H9 (cell line): ENCODE measurements around the gene TAS2R1. TPM values are rescaled to one million over a fixed set of nuclear protein-coding genes. Genes with fewer than 3 reads are reported as not detected.

Source experiments
- DNase-seq: peaks from one replicate; pipeline ENCODE4 v3.0.0-alpha.2; 2017
- H2AFZ ChIP-seq: one replicate; pipeline ENCODE4 v1.6.1; 2013; ENCODE audit warnings: mild to moderate bottlenecking, low read length, control low read depth, moderate library complexity
- H2AK5ac ChIP-seq: 2 replicates; pipeline ENCODE4 v1.6.1; 2013; ENCODE audit warnings: low read length, control low read depth, mixed read lengths; ENCODE audit not compliant: insufficient read length
- H2BK120ac ChIP-seq: one replicate; pipeline ENCODE4 v1.6.1; 2013; ENCODE audit warnings: low read depth, mild to moderate bottlenecking, low read length, control low read depth, inconsistent platforms; ENCODE audit not compliant: poor library complexity, severe bottlenecking
- H2BK12ac ChIP-seq: 2 replicates; pipeline ENCODE4 v1.6.1; 2013; ENCODE audit warnings: low read length, control low read depth, mixed read lengths, low read depth; ENCODE audit not compliant: insufficient read length
- H2BK15ac ChIP-seq: 2 replicates; pipeline ENCODE4 v1.6.1; 2013; ENCODE audit warnings: low read depth, low read length, control low read depth
- H2BK20ac ChIP-seq: one replicate; pipeline ENCODE4 v1.6.1; 2013; ENCODE audit warnings: low read depth, mild to moderate bottlenecking, low read length, control low read depth, inconsistent platforms; ENCODE audit not compliant: poor library complexity, severe bottlenecking
- H2BK5ac ChIP-seq: 2 replicates; pipeline ENCODE4 v1.6.1; 2013; ENCODE audit warnings: low read length, control low read depth, mixed read lengths; ENCODE audit not compliant: insufficient read length
- H3K14ac ChIP-seq: 2 replicates; pipeline ENCODE4 v1.6.1; 2013; ENCODE audit warnings: low read length, control low read depth; ENCODE audit not compliant: insufficient read depth
- H3K18ac ChIP-seq: 2 replicates; pipeline ENCODE4 v1.6.1; 2013; ENCODE audit warnings: low read depth, mild to moderate bottlenecking, mixed read lengths, low read length, control low read depth; ENCODE audit not compliant: insufficient read length
- H3K23ac ChIP-seq: 2 replicates; pipeline ENCODE4 v1.6.1; 2013; ENCODE audit warnings: low read length, control low read depth, mixed read lengths, low read depth; ENCODE audit not compliant: insufficient read length
- H3K23me2 ChIP-seq: 2 replicates; pipeline ENCODE4 v1.6.1; 2013; ENCODE audit warnings: low read depth, mild to moderate bottlenecking, mixed read lengths, low read length, control low read depth; ENCODE audit not compliant: insufficient read length, poor library complexity, severe bottlenecking
- H3K27ac ChIP-seq: 2 replicates; pipeline ENCODE4 v1.5.1; 2013; ENCODE audit warnings: low read length, control low read depth, mixed read lengths, low read depth; ENCODE audit not compliant: insufficient read length
- H3K27me3 ChIP-seq: 2 replicates; pipeline ENCODE4 v1.6.1; 2013; ENCODE audit warnings: low read length, control low read depth, inconsistent platforms; ENCODE audit not compliant: insufficient read depth
- H3K4ac ChIP-seq: 2 replicates; pipeline ENCODE4 v1.6.1; 2013; ENCODE audit warnings: low read depth, mild to moderate bottlenecking, control low read depth, inconsistent platforms, low read length, moderate library complexity
- H3K4me1 ChIP-seq: 2 replicates; pipeline ENCODE4 v1.6.1; 2013; ENCODE audit warnings: low read length, control low read depth, inconsistent platforms; ENCODE audit not compliant: insufficient read depth
- H3K4me2 ChIP-seq: 2 replicates; pipeline ENCODE4 v1.6.1; 2013; ENCODE audit warnings: low read length, control low read depth, mixed read lengths; ENCODE audit not compliant: insufficient read length, insufficient read depth
- H3K56ac ChIP-seq: 2 replicates; pipeline ENCODE4 v1.6.1; 2013; ENCODE audit warnings: low read depth, mild to moderate bottlenecking, mixed read lengths, low read length, control low read depth; ENCODE audit not compliant: insufficient read length
- H3K79me1 ChIP-seq: 2 replicates; pipeline ENCODE4 v1.6.1; 2013; ENCODE audit warnings: low read depth, mild to moderate bottlenecking, moderate library complexity, low read length, control low read depth, inconsistent platforms; ENCODE audit not compliant: insufficient read depth, poor library complexity, severe bottlenecking
- H3K79me2 ChIP-seq: 2 replicates; pipeline ENCODE4 v1.6.1; 2013; ENCODE audit warnings: low read length, control low read depth, inconsistent platforms; ENCODE audit not compliant: insufficient read depth
- H3K9ac ChIP-seq: 2 replicates; pipeline ENCODE4 v1.6.1; 2013; ENCODE audit warnings: low read length, control low read depth, mixed read lengths; ENCODE audit not compliant: insufficient read length; ENCODE audit errors: extremely low read depth
- H3K9me3 ChIP-seq: one replicate; pipeline ENCODE4 v1.6.1; 2013; ENCODE audit warnings: low read depth, low read length, inconsistent platforms; ENCODE audit not compliant: control insufficient read depth
- H3T11ph ChIP-seq: one replicate; pipeline ENCODE4 v1.6.1; 2013; ENCODE audit warnings: mild to moderate bottlenecking, low read length, control low read depth, inconsistent platforms
- H4K20me1 ChIP-seq: one replicate; pipeline ENCODE4 v1.6.1; 2013; ENCODE audit not compliant: control insufficient read depth, insufficient read length, insufficient read depth
- H4K5ac ChIP-seq: 2 replicates; pipeline ENCODE4 v1.6.1; 2013; ENCODE audit warnings: low read depth, mild to moderate bottlenecking, mixed read lengths, low read length, control low read depth; ENCODE audit not compliant: insufficient read length
- H4K8ac ChIP-seq: replicated peaks from 2 replicates; pipeline ENCODE4 v1.6.1; 2013; ENCODE audit warnings: low read length, control low read depth, mixed read lengths, low read depth; ENCODE audit not compliant: insufficient read length
- H4K91ac ChIP-seq: 2 replicates; pipeline ENCODE4 v1.6.1; 2013; ENCODE audit warnings: low read depth, mild to moderate bottlenecking, moderate library complexity, mixed read lengths, low read length, control low read depth; ENCODE audit not compliant: insufficient read length
- H3K27ac Mint-ChIP-seq, 3 experiments: 2 replicates in 2 of 3; 3 replicates in 1 of 3; pipeline ENCODE4 v1.8.0; 2020 to 2021; ENCODE audit warnings: mixed read lengths in 3 of 3, mild to moderate bottlenecking in 1 of 3, moderate library complexity in 1 of 3
- H3K27me3 Mint-ChIP-seq: 2 replicates; pipeline ENCODE4 v1.8.0; 2021; ENCODE audit warnings: low read depth, mild to moderate bottlenecking, moderate library complexity, mixed read lengths
- H3K36me3 Mint-ChIP-seq, 3 experiments: 2 replicates in 2 of 3; 3 replicates in 1 of 3; pipeline ENCODE4 v1.8.0; 2020 to 2021; ENCODE audit warnings: low read depth in 3 of 3, mixed read lengths in 3 of 3; ENCODE audit not compliant: insufficient read depth in 1 of 3
- H3K4me1 Mint-ChIP-seq, 2 experiments: 2 replicates each; pipeline ENCODE4 v1.8.0; 2020; ENCODE audit warnings: mixed read lengths in 2 of 2
- H3K4me3 Mint-ChIP-seq, 2 experiments: 2 replicates in 1 of 2; 3 replicates in 1 of 2; pipeline ENCODE4 v1.8.0; 2020 to 2021; ENCODE audit warnings: mild to moderate bottlenecking in 2 of 2, mixed read lengths in 2 of 2, moderate library complexity in 1 of 2
- H3K9me3 Mint-ChIP-seq, 2 experiments: 2 replicates in 1 of 2; 3 replicates in 1 of 2; pipeline ENCODE4 v1.8.0; 2020; ENCODE audit warnings: mild to moderate bottlenecking in 2 of 2, mixed read lengths in 2 of 2, moderate library complexity in 1 of 2
- WGBS: extraction: QIAGEN DNeasy Blood & Tissue Kit; methylation state at CpG from one replicate; pipeline ENCODE4 v1.1.7; 2013; ENCODE audit warnings: missing lambda C conversion rate, low lambda C conversion rate, mixed read lengths; ENCODE audit not compliant: insufficient read length; ENCODE audit errors: extremely low coverage; 5-methylcytosine and 5-hydroxymethylcytosine counted together
- total RNA-seq: library from RNA; stranded (reverse); gene quantifications from 2 replicates; pipeline ENCODE4 v1.2.1, GENCODE V29; 2021
- TF ChIP-seq, protein P1 (sequence below): fragments of 200-600 bp; sonication (generic); conservative IDR thresholded peaks from 3 replicates; pipeline ENCODE4 v1.8.0; 2021; ENCODE audit warnings: antibody characterized with exemption, mild to moderate bottlenecking

TAS2R1 gene
- total RNA-seq, 1 experiment from 2014 or later: not detected

DNA sequence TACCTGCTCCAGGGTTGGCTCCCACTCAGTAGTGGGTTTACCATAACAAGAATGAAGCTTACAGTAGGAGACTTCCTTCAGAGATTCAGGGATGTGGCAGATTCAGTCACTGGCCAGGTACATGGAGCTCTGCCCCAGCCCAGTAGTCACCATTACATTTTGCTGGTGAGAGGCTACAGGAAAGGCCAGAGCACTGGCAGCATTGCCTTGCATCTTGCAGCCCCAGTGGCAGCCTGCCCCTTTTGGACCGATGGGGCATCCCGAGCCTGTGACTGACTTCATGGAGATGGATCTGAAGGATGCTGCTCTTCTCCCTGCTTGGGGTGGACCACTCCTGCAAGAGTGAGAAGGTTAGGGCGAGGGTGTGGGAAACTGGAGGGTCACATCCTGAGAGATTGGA is 16.8 kb downstream of the TAS2R1 start:
- Histone ChIP-seq H3K27me3 (no peaks in the 10 kb centered on the region), H4K5ac (no peak overlapping the region), H3T11ph (no peak overlapping the region), H2BK20ac (no peak overlapping the region), H3K9me3 (no peaks in the 10 kb centered on the region), H3K56ac (no peak overlapping the region), H3K23me2 (no peaks in the 10 kb centered on the region), H3K4me2 (no peak overlapping the region), H2BK12ac (no peak overlapping the region), H3K9ac (no peak overlapping the region), H4K8ac (no peak overlapping the region), H2AFZ (no peak overlapping the region), H3K18ac (no peak overlapping the region), H3K4me1 (no peaks in the 10 kb centered on the region), H4K91ac (no peak overlapping the region), H3K14ac (no peak overlapping the region; the same call in 1 of the 2 replicates), H3K79me2 (no peaks in the 10 kb centered on the region), H4K20me1 (no peaks in the 10 kb centered on the region), H2BK5ac (no peak overlapping the region), H2BK120ac (no peak overlapping the region), H3K23ac (no peak overlapping the region), H3K4ac (no peak overlapping the region), H3K79me1 (no peaks in the 10 kb centered on the region), H2AK5ac (no peak overlapping the region), H3K27ac (no peak overlapping the region), H2BK15ac (no peak overlapping the region)
- Mint-ChIP-seq H3K4me1 (peaks cover 3% of the 10 kb centered on the region in 2 experiments), H3K9me3 (peaks cover 0 to 8% of the 10 kb centered on the region in 2 experiments; a peak in 3 of 5 replicates), H3K4me3 (no peak overlapping the region), H3K36me3 (no peaks in the 10 kb centered on the region), H3K27ac (no peak overlapping the region), H3K27me3 (no peaks in the 10 kb centered on the region)
- no peak for DNase-seq
- no CpG with 5 or more reads among the region's 3 CpGs for WGBS
- TF ChIP-seq, protein P1, sequence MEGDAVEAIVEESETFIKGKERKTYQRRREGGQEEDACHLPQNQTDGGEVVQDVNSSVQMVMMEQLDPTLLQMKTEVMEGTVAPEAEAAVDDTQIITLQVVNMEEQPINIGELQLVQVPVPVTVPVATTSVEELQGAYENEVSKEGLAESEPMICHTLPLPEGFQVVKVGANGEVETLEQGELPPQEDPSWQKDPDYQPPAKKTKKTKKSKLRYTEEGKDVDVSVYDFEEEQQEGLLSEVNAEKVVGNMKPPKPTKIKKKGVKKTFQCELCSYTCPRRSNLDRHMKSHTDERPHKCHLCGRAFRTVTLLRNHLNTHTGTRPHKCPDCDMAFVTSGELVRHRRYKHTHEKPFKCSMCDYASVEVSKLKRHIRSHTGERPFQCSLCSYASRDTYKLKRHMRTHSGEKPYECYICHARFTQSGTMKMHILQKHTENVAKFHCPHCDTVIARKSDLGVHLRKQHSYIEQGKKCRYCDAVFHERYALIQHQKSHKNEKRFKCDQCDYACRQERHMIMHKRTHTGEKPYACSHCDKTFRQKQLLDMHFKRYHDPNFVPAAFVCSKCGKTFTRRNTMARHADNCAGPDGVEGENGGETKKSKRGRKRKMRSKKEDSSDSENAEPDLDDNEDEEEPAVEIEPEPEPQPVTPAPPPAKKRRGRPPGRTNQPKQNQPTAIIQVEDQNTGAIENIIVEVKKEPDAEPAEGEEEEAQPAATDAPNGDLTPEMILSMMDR: no peak
